ENCODE data around the gene CDH26.

The CDH26 gene

DNA sequence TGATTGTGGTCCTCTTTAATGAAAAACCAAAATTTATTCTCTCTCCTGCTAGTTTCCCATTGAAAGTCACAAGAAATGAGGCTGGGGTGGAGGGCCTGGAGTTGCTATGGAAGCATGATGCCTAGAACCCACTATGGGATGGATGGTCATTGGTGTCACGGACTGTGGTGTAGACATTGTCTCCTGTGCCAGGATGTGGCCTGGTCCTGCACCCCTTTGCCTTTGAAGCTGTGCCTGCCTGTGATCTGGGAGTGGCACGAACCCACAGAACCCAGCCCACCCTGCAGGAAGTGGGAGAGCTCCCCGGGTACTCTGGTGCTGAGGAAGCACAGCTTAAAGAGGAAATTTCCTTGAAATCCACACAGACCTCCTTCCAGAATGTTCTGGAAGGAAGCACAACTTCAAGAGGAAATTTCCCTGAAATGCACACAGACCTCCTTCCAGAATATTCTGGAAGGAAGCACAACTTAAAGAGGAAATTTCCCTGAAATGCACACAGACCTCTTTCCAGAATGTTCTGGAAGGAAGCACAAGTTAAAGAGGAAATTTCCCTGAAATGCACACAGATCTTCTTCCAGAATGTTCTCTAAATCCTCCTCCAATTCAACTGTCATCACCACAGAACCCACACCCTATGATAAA is 105.6 kb downstream of the CDH26 start:
- no peak for DNase-seq (ENCODE audit: low spot score)

Measured in HuH-7 (cell line).